ENCODE data around the gene PLEKHB2. TPM values are rescaled to one million over a fixed set of nuclear protein-coding genes. Genes with fewer than 3 reads are reported as not detected.

Gene PLEKHB2
- total RNA-seq, 1 experiment from 2014 or later, result 65.6 TPM

DNA sequence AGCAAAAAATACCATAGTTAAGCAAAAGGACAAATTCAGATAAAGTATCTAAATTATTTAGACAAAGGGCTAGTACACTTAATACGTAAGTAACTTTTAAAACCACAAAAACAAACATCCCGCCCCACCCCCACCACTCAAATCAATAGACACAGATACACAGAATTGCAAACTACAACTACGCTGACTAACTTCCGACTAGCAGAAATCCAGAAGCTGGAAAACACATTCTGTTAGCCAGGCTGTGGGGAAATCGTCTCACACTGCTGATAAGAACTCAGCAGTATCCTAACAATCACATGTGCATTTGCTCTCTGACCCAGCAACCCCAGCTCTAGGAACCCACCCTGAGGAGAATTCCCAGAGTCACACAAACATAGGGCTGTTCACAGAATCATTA is 28.4 kb upstream of the PLEKHB2 start (continued):
- no peak for TF ChIP-seq GRHL2 (CRISPR knock-in tag; IDR thresholded peaks at IDR 0.05; ENCODE audit: insufficient replicate concordance, severe bottlenecking)
- TF ChIP-seq PRRX2 (CRISPR knock-in tag; IDR thresholded peaks at IDR 0.05), result no peak
- no peak for TF ChIP-seq NFYB (CRISPR knock-in tag; conservative IDR thresholded peaks at IDR 0.05; ENCODE audit: low read depth)
- TF ChIP-seq, protein P1, sequence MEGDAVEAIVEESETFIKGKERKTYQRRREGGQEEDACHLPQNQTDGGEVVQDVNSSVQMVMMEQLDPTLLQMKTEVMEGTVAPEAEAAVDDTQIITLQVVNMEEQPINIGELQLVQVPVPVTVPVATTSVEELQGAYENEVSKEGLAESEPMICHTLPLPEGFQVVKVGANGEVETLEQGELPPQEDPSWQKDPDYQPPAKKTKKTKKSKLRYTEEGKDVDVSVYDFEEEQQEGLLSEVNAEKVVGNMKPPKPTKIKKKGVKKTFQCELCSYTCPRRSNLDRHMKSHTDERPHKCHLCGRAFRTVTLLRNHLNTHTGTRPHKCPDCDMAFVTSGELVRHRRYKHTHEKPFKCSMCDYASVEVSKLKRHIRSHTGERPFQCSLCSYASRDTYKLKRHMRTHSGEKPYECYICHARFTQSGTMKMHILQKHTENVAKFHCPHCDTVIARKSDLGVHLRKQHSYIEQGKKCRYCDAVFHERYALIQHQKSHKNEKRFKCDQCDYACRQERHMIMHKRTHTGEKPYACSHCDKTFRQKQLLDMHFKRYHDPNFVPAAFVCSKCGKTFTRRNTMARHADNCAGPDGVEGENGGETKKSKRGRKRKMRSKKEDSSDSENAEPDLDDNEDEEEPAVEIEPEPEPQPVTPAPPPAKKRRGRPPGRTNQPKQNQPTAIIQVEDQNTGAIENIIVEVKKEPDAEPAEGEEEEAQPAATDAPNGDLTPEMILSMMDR (IDR thresholded peaks at IDR 0.05), result no peak
- TF ChIP-seq TEAD4 (CRISPR knock-in tag; IDR thresholded peaks at IDR 0.05), result no peak
- TF ChIP-seq, protein P2, sequence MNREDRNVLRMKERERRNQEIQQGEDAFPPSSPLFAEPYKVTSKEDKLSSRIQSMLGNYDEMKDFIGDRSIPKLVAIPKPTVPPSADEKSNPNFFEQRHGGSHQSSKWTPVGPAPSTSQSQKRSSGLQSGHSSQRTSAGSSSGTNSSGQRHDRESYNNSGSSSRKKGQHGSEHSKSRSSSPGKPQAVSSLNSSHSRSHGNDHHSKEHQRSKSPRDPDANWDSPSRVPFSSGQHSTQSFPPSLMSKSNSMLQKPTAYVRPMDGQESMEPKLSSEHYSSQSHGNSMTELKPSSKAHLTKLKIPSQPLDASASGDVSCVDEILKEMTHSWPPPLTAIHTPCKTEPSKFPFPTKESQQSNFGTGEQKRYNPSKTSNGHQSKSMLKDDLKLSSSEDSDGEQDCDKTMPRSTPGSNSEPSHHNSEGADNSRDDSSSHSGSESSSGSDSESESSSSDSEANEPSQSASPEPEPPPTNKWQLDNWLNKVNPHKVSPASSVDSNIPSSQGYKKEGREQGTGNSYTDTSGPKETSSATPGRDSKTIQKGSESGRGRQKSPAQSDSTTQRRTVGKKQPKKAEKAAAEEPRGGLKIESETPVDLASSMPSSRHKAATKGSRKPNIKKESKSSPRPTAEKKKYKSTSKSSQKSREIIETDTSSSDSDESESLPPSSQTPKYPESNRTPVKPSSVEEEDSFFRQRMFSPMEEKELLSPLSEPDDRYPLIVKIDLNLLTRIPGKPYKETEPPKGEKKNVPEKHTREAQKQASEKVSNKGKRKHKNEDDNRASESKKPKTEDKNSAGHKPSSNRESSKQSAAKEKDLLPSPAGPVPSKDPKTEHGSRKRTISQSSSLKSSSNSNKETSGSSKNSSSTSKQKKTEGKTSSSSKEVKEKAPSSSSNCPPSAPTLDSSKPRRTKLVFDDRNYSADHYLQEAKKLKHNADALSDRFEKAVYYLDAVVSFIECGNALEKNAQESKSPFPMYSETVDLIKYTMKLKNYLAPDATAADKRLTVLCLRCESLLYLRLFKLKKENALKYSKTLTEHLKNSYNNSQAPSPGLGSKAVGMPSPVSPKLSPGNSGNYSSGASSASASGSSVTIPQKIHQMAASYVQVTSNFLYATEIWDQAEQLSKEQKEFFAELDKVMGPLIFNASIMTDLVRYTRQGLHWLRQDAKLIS (CRISPR knock-in tag; IDR thresholded peaks at IDR 0.05; ENCODE audit: borderline replicate concordance), result no peak
- TF ChIP-seq, protein P3, sequence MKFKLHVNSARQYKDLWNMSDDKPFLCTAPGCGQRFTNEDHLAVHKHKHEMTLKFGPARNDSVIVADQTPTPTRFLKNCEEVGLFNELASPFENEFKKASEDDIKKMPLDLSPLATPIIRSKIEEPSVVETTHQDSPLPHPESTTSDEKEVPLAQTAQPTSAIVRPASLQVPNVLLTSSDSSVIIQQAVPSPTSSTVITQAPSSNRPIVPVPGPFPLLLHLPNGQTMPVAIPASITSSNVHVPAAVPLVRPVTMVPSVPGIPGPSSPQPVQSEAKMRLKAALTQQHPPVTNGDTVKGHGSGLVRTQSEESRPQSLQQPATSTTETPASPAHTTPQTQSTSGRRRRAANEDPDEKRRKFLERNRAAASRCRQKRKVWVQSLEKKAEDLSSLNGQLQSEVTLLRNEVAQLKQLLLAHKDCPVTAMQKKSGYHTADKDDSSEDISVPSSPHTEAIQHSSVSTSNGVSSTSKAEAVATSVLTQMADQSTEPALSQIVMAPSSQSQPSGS (CRISPR knock-in tag; IDR thresholded peaks at IDR 0.05; ENCODE audit: borderline replicate concordance, low read depth), result no peak
- no peak for TF ChIP-seq ELF4 (CRISPR knock-in tag; IDR thresholded peaks at IDR 0.05; ENCODE audit: low read depth)

DNA sequence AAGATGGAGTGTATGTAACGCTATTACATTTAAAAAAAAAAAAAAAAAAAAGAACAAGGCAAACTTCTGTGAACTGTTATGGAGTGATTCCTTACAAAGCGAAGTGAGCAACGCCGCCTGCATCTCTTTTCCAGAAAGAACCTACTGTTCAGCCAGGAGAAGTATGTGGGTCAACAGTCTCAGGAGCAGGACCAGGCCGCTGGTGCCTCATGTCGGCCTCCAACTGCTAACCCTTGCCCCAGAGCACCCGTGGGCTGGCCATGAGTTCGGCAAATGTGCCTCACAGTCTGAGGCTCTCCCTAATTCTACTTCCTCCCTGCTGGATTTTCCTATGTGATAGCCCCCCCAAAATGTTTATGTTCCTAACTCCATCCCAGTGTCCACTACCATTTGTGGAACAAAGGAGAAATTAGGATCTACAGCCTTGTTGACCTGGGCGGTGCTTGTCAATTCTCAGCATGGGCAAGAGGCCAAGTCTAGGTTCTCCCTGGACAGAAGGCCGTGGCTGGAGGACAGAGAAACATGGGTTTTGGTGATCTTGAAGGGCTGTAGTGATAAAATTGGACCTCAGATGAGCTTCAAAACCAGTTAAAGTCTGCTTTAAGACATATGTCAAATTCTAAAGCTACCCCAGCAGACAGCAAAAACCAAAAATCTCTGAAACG is 27.8 kb upstream of the PLEKHB2 start:
- TF ChIP-seq, protein P4, sequence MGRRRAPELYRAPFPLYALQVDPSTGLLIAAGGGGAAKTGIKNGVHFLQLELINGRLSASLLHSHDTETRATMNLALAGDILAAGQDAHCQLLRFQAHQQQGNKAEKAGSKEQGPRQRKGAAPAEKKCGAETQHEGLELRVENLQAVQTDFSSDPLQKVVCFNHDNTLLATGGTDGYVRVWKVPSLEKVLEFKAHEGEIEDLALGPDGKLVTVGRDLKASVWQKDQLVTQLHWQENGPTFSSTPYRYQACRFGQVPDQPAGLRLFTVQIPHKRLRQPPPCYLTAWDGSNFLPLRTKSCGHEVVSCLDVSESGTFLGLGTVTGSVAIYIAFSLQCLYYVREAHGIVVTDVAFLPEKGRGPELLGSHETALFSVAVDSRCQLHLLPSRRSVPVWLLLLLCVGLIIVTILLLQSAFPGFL (CRISPR knock-in tag; IDR thresholded peaks at IDR 0.05; ENCODE audit: borderline replicate concordance), result no peak
- TF ChIP-seq RORB (CRISPR knock-in tag; IDR thresholded peaks at IDR 0.05) (no peak), FOXJ3 (CRISPR knock-in tag; IDR thresholded peaks at IDR 0.05; ENCODE audit: borderline replicate concordance) (no peak), ATF6 (CRISPR knock-in tag; IDR thresholded peaks at IDR 0.05) (no peak), ZNF671 (CRISPR knock-in tag; IDR thresholded peaks at IDR 0.05) (no peak)

More for the DNA sequence above, 27.8 kb upstream of the PLEKHB2 start:
- H3K27me3 Mint-ChIP-seq (ENCODE audit: low read depth), result no peaks in the 10 kb centered on the region
- no peaks in the 10 kb centered on the region for H3K9me3 Mint-ChIP-seq
- no peak overlapping the region for H3K4me3 Mint-ChIP-seq
- H3K27ac Mint-ChIP-seq, result peak overlapping the region; percentile 57; the same call in 1 of the 2 replicates
- H3K36me3 Mint-ChIP-seq, result peaks cover 76% of the 10 kb centered on the region
- DNase-seq (ENCODE audit: low spot score), result no peak
- ChIA-PET CTCF (no interaction called here), POLR2A (no interaction called here)
- ATAC-seq, result no peak
- peaks cover 23% of the 10 kb centered on the region for H3K4me1 Mint-ChIP-seq
